HK-2 (cell line): ENCODE measurements around the gene EDN2.

ENCODE experiments used
- DNase-seq: peaks from one replicate; pipeline ENCODE4 v3.0.0-alpha.2; 2018; ENCODE audit not compliant: unreplicated experiment

EDN2 gene

DNA sequence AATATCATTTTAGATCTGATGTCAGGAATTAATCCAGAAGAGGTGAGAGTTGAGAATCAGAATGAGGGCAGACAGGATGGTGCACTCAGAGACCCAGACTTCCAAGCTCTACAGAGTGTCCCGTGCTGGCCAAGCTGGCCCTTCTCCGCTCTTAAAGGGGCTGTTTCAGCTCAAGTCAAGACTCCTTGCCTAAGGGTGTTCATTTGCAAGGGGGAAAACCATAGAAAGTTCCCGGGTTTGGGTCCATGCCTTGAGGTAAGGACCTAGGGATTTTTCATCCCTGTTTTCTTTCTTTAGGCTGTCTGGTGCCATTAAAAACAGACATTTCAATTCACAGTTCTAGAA lies 47.5 kb downstream of the EDN2 start:
- DNase-seq: no peak

DNA sequence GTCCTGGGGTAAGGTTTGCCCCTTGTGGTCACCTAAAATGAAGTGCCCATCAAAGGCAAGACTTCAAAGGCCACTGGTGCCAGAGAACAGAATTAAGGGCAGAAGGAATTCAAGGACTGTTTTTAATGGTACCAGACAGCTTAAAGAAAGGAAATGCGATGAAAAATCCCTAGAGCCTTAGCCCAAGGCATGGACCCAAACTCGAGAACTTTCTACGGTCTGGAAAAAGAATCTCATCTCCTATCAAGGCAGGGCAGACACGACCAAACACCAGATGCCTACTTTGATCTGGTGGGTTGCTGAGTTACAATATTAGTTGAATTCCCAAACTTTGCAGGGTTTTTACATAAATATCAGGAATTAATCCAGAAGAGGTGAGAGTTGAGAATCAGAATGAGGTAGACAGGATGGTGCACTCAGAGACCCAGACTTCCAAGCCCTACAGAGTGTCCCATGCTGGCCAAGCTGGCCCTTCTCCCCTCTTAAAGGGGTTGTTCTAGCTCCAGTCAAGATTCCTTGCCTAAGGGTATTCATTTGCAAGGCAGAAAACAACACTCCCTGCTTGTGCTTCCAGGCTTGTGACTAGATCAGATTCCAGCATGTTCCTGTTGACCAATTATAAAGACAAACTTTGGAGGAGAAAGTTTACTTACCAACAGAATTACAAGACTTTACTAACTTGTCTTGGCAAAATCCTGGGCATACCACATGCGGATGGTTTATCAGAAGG lies 48.0 kb downstream of the EDN2 start:
- no peak for DNase-seq

DNA sequence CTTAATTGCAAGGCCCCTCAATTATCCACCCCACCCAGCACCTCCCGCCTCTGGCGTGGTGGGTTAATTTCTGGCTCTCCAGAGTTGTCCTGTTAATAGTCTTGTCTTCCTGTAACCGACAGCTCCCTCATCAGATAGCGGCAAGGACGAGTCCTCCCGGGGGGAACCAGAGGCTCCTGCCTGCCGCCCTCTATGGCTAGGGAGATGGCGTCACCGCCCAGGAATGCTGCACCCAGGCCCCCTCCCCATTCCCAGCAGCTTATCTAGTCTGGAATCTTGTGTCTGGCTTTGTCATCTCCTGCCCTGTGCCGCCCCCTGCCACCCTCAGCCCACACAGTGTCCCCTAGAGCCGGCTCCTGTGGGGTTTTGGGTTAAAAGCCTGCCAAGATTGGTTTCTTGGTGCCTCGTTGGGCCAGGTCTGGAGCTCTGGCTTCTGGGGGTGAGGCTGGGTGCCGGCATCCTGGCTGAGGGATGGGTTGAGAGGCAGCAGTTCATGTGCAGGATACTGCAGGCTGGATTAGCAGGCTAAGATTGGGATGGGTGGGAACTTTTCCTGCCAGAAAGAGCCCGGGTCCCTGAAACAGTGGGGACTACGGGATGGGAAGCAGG lies 48.8 kb downstream of the EDN2 start:
- no peak for DNase-seq

DNA sequence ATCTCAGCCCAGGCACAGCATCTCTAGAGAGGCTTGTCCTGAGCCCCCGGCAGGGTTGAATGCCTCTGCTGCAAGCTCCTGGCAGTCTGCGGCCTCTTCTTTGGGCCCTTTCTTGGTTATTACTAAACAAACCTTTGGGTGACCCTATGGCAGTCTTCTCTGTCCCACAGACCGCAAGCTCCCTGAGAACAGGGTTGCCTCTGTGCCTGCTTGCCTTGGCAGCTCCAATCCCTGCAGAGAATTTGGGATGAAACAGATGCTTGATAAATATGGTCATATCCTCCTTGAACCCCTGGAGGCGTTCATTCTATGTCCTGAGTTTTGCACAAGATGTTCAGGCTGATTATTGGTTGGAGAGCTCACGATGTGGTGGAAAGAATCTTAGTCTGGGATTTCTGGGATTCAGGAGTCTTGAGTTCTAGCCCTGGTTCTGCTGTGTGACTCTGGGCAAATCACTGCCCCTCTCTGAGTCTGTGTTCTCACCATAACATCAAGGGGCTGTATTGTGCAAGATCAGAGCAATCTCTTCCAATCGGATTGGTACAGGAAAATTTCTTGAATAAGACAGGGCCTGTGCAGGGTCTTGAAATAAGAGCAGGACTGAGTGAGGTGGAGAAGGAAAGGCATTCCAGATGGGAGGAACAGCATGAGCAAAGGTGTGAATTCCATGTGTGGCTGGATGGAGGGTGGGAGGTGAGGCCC lies 49.6 kb downstream of the EDN2 start:
- no peak for DNase-seq

DNA sequence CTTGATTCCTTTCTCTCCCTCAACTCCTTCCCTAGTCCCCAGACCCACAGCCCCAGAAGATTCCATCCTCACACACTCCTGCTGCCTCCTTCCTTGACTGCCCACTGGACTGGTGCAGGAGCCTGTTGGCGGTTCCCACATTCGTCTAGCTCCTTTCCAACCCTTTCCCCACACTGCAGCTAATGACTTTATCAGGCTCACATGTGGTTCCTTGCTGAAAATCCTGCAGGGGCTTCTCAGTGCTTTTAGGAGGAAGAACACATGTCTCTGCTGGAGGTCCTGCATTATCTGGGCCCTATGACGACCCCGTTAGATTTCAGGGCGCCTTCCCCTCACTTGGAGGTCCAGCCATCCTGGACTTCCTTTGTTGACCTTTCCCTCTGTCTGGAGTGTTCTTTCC lies 50.2 kb downstream of the EDN2 start:
- DNase-seq: no peak

DNA sequence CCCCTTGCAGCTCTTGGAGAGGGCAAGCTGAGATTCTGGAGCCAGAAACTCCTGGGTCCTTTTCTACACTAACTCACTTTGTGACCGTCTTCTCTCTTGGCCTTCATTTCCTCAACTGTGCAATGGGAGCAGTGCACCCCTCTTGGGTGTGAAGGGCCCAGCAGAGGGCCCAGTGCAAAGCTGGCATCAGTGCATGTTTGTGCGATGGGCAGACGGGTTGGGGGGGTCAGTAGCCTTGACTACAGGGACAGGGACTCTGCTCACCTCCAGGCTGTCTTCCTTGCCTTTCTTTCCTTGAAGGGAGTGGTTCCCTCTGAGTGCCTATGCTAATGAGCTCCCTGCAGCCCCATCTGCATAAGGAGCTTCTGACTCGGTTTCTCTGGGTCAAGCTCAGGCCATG lies 51.0 kb downstream of the EDN2 start:
- DNase-seq: no peak

DNA sequence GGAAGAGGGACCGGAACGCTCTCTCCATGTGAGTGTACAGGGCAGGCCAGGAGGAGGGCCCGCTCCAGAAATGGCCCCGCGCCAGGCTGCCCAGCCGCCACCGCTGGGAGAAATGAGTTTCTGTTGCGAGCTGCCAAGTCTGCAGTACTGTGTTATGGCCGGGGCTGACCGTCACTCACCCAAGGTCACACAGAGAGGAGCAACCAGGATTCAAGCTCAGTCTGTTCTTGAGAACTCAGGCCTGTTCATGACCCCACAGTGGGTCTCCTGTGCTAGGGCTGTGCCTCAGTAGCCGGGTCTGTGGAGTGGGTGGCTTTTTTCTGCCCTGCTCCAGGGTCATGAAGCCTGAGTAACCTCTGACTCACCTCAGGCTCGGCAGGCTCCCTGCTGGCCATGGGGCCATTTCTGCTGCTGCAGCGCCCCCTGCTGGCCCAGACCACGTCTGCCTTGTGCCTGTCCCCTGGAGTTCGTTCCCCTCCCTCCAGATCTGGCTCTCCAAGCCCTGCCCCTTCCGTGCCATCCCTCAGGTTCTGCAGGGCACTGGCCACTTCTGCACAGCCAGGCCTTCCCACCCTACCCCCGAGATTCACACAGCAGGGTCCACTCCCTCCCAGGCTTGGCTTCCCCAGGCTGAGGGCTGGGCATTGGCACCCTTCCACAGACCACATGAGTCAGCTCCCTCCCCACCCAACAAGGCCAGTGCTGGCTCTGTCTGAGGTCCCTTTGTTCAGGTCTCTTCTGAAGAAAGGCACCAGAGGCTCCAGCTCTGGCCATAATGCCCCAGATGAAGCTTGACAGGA lies 51.8 kb downstream of the EDN2 start:
- peak; percentile 97 for DNase-seq

DNA sequence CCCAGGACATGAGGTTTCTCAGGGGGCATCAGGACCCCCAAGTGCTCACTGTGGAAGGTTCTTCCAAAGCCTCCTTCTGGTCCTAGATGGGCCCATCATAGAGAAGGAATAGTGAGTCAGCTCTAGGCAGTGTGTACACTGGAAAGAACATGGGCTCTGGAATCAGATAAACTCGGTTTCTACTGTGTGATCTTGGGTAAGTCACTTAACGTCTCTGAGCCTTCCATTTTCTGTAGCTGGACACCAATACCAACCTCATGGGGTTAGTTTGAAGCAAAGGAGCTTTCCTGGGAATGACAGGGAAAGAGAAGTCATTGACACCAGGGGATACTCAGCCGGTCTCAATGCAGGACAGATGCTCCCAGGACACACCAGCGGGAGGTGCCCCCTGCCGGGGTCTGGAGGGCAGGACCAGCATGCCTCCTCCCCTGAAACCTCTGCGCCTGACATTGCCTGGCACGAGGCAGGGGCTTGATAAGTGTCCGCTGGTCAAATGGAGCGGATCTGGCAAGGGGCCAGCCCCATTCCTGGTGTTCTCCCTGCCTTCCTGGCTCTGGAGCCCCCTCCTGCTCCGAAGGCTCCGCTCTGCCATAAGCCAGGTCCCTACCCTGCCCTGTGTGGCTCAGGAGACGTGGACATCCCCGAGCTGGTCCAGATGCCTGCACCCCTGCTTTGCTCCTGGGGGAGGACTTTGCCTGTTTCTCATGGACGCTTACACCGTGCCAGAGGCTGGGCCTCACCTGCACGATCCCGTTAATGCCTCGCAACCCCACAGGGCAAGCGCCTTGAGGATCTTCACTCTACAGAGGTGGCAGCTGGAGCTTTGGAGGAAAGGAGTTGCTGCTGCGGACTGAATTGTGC lies 52.8 kb downstream of the EDN2 start:
- no peak for DNase-seq

DNA sequence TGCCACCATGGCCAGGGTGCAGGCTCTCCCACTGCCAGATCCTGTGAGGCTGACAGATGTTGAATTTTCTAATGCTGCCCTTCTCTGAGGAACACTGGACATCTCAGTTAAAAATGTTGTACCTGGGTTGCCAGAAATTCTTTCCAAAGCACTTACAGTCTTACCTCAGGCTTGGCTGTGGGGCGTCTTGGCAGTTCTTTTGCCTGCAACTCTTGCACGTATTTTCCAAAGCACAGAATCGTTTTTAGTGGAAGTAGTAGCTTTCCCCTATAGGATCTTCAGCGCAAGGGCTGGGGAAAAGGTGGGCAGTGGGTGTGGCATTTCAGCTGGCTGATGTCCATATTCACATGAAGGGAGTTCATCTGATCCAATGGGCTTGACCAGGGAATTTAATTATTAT lies 53.9 kb downstream of the EDN2 start:
- DNase-seq: no peak

DNA sequence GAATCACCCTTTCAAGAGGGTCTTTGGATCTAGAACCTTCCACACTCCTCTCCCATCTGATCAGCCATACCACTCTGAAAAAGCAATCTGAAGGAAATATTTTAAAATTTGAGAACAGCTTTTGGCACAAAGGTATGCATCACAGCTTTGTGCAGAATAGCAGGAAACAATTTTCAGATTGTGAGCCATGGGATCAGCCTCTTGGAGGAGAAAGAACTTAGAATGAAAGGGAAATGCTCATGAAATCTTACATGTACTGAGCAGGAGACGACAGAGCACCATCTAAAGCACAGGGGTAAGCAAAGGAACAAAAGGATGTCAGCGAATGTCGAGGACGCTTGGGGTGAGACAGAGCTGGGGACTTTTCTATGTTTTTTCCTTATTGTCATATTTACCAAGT lies 54.4 kb downstream of the EDN2 start:
- DNase-seq: no peak

DNA sequence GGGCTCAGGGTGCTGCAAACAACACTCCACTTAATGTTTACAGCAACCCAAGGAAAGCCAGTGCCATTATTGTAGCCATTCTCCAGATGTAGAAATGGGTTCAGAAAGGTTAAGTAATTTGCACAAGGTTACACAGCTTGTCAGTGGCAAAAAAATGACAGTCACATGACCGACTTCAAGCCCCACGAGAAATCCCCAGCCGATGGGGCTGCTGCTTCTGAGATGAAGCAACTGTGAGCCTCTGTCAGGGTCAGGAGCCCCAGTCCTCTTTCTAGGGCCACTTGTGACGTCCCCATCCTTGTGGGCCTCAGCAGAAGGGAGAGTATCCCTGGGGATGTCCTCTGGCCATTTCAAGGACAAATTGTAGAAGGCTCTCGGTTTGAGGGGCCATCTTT lies 54.8 kb downstream of the EDN2 start:
- no peak for DNase-seq
